GM12878 (cell line): ENCODE measurements around the gene CLDN14. TPM values are rescaled to one million over a fixed set of nuclear protein-coding genes. Genes with fewer than 3 reads are reported as not detected.

Experiments used
- ATF2 ChIP-seq: IDR thresholded peaks from 2 replicates; pipeline ENCODE4 v1.6.1; 2012; ENCODE audit warnings: low read length, inconsistent platforms
- CEBPZ ChIP-seq: fragments of 150-350 bp; IDR thresholded peaks from 2 replicates; pipeline ENCODE4 v1.6.1; 2016; ENCODE audit warnings: low read depth, low read length
- CHD4 ChIP-seq: fragments of 200-600 bp; sonication (generic); IDR thresholded peaks from 2 replicates; pipeline ENCODE4 v1.6.1; 2016; ENCODE audit warnings: mild to moderate bottlenecking
- EED ChIP-seq: sonication (generic); IDR thresholded peaks from 2 replicates; pipeline ENCODE4 v1.6.1; 2016; ENCODE audit warnings: antibody characterized with exemption, low read depth
- ETV6 ChIP-seq, 2 experiments: fragments of 450-650 bp in 1 of 2; IDR thresholded peaks in 1 of 2; conservative IDR thresholded peaks in 1 of 2; 2 replicates each; pipeline ENCODE4 v1.6.1; 2014; ENCODE audit warnings: antibody characterized with exemption in 1 of 2, borderline replicate concordance in 1 of 2, low read depth in 1 of 2, mild to moderate bottlenecking in 1 of 2, moderate library complexity in 1 of 2
- NFYB ChIP-seq: IDR thresholded peaks from 2 replicates; pipeline ENCODE4 v1.6.1; 2011; ENCODE audit warnings: low read depth, mild to moderate bottlenecking, low read length, improper control_type of control experiment, moderate library complexity; ENCODE audit not compliant: insufficient read depth
- NRF1 ChIP-seq: conservative IDR thresholded peaks from 2 replicates; pipeline ENCODE4 v1.6.1; 2011; ENCODE audit warnings: mild to moderate bottlenecking, low read depth, low read length, improper control_type of control experiment
- PAX5 ChIP-seq: IDR thresholded peaks from 2 replicates; pipeline ENCODE4 v1.6.1; 2011; ENCODE audit warnings: low read depth, low read length, borderline replicate concordance
- RAD51 ChIP-seq: fragments of 450-650 bp; IDR thresholded peaks from 2 replicates; pipeline ENCODE4 v1.6.1; 2016; ENCODE audit warnings: moderate library complexity, mild to moderate bottlenecking, inconsistent platforms
- SMAD1 ChIP-seq: fragments of 450-650 bp; IDR thresholded peaks from 2 replicates; pipeline ENCODE4 v1.6.1; 2018; ENCODE audit warnings: mild to moderate bottlenecking, low read depth; ENCODE audit not compliant: partially characterized antibody
- SREBF1 ChIP-seq: IDR thresholded peaks from 2 replicates; pipeline ENCODE4 v1.6.1; 2012; ENCODE audit warnings: mild to moderate bottlenecking, low read length
- SRF ChIP-seq, 2 experiments: IDR thresholded peaks; 2 replicates each; pipeline ENCODE4 v1.6.1; 2011; ENCODE audit warnings: low read depth in 2 of 2, low read length in 2 of 2, mild to moderate bottlenecking in 1 of 2, moderate library complexity in 1 of 2
- TCF3 ChIP-seq: IDR thresholded peaks from 2 replicates; pipeline ENCODE4 v1.6.1; 2012; ENCODE audit warnings: low read depth, mild to moderate bottlenecking, low read length, borderline replicate concordance; ENCODE audit not compliant: insufficient read depth
- polyA plus RNA-seq, 11 experiments: library from polyadenylated mRNA; depleted of rRNA in 4 of 11; unstranded in 6 of 11; stranded (reverse) in 5 of 11; fragments of >200 nt; fragmentation: Nextera tagmentation in 4 of 11; fragmentation: Illumina TruSeq in 1 of 11; extraction: Ambion mirVana in 4 of 11; extraction: Trizol in 1 of 11; gene quantifications; 1 replicate in 1 of 11; 2 replicates in 10 of 11; pipeline versions ENCODE4 v1.2.1 to v1.2.3, GENCODE V29; 2011 to 2016; ENCODE audit warnings: inconsistent platforms in 2 of 11, missing spikeins in 2 of 11, low read depth in 1 of 11
- total RNA-seq, 4 experiments: library from RNA; depleted of rRNA in 3 of 4; stranded (reverse); fragments of >200 nt in 3 of 4; fragmentation: Illumina TruSeq in 1 of 4; extraction: Trizol in 1 of 4; gene quantifications; 2 replicates each; pipeline versions ENCODE4 v1.2.1 to v1.2.3, GENCODE V29; 2013 to 2021
- TF ChIP-seq, protein P1 (sequence below): fragments of 450-650 bp; IDR thresholded peaks from 2 replicates; pipeline ENCODE4 v1.6.1; 2017; ENCODE audit warnings: mild to moderate bottlenecking

The CLDN14 gene
- total and polyA plus RNA-seq, 10 of the 15 experiments (the other 5 are each of a cell fraction or from before 2014, with no cell fraction given), result 0.90 to 19.4 (median 6.6) TPM

DNA sequence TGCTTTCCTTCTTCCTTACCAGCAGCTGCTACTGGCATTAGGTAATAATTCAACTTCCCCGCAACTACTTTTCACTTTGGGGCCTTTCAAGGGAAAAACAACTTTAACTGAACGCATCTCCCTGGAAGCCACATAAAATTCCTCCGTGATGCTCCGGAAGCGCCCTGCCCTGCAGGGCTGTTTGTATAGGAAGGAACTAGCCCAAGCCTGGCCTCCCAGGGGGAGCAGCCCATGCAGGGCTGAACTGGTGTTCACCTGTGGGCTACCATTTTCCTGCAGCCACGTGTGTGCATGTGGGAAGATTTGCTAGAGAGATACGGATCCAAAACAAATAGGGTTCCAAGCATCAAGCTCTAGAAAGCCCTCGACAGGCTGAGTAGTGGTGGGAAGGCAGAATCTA lies 14.4 kb downstream of the CLDN14 start (continued):
- TF ChIP-seq, protein P1, sequence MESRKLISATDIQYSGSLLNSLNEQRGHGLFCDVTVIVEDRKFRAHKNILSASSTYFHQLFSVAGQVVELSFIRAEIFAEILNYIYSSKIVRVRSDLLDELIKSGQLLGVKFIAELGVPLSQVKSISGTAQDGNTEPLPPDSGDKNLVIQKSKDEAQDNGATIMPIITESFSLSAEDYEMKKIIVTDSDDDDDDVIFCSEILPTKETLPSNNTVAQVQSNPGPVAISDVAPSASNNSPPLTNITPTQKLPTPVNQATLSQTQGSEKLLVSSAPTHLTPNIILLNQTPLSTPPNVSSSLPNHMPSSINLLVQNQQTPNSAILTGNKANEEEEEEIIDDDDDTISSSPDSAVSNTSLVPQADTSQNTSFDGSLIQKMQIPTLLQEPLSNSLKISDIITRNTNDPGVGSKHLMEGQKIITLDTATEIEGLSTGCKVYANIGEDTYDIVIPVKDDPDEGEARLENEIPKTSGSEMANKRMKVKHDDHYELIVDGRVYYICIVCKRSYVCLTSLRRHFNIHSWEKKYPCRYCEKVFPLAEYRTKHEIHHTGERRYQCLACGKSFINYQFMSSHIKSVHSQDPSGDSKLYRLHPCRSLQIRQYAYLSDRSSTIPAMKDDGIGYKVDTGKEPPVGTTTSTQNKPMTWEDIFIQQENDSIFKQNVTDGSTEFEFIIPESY, result no peak
- TF ChIP-seq SMAD1 (no peak), PAX5 (no peak), EED (no peak), ETV6 (conservative IDR thresholded peaks at IDR 0.05 in 1 of 2, IDR thresholded peaks at IDR 0.05 in 1 of 2; ENCODE audit: borderline replicate concordance in 1 of 2, low read depth in 1 of 2) (no peak), CHD4 (no peak), TCF3 (no peak), NFYB (no peak), RAD51 (no peak), ATF2 (no peak), CEBPZ (no peak), SRF (IDR thresholded peaks at IDR 0.05; ENCODE audit: low read depth in 2 of 2, low read length in 2 of 2) (no peak), SREBF1 (no peak), NRF1 (no peak)
